HG03159 (cell line): ENCODE measurements around the gene GTF2H4.

Experiments used
- ATAC-seq: cut with Tn5 transposase; IDR thresholded peaks from one replicate; pipeline ENCODE4 v1.9.1; 2021; ENCODE audit warnings: mild to moderate bottlenecking, moderate library complexity; ENCODE audit not compliant: unreplicated experiment

The GTF2H4 gene

DNA sequence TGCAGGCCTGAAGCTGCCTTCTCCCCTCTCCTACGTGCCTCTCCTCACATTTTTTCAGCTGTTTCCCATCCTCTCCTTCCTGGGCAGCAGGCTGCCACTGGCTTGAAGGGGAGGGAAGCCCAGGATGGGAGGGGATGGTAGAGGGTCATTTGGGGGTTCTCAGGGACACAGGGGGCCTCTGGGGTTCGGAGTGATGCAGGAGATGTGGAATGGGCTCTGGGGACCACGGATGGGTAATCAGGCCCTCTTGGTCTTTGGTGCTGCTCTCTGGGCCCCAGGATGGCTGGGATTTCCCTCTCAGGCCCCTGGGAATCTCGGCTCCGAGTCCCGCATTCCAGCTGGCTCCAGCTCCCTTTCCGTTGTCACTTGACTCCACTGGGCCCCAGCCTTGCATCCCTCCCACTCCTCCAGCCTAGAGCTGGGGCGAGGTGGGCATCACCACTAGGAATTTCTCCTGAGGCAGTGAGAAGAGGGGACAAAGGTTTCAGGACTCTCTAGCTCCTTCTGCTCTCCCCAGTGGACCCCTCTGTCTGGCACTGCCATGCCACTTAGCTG lies 25.7 kb upstream of the GTF2H4 start:
- ATAC-seq = no peak

DNA sequence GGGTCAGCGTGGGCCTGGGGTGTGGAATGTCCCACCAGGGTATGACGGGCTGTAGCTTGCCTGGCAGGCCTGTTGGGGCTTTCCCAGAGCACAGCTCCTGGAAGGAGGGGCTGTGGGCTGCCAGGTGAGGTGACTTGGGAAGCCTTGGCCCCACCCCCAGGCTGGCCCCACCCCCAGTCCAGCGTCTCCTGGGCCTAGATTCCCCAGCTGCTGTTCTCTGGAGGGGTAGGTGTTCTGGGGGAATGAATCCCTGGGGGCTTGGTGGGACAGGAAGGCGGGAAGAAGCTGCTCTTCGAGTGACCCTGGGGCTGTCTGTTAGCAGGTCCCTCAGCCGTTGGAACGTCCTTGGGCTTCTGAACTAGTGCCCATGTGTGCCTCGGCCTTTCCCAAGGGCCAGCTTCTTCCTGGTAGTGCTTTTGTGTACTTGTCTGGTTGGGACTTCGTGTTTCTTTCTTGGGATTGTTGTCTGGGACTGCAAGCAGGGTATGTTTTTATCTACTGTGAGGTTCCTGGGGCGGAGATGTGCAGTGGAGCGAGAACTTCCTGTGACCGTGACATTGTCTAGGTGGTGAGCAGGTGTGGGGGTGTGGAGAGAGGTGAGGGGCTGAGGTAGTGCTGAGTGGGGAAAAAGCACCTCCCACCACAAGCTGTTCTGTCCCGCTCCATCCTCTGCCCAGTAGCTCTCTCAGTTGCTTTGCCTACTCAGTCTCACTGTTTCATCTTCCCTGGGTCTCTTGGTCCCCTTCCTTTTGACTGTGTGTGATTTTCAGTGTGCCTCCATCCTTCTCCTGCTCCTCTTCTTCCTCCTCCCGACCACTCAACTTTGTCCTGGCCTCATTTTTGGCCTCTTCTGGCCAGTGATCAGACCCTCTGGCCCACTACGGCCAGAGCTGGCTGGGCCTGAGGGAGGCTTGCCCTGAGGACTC lies 25.0 kb upstream of the GTF2H4 start:
- ATAC-seq = no peak

DNA sequence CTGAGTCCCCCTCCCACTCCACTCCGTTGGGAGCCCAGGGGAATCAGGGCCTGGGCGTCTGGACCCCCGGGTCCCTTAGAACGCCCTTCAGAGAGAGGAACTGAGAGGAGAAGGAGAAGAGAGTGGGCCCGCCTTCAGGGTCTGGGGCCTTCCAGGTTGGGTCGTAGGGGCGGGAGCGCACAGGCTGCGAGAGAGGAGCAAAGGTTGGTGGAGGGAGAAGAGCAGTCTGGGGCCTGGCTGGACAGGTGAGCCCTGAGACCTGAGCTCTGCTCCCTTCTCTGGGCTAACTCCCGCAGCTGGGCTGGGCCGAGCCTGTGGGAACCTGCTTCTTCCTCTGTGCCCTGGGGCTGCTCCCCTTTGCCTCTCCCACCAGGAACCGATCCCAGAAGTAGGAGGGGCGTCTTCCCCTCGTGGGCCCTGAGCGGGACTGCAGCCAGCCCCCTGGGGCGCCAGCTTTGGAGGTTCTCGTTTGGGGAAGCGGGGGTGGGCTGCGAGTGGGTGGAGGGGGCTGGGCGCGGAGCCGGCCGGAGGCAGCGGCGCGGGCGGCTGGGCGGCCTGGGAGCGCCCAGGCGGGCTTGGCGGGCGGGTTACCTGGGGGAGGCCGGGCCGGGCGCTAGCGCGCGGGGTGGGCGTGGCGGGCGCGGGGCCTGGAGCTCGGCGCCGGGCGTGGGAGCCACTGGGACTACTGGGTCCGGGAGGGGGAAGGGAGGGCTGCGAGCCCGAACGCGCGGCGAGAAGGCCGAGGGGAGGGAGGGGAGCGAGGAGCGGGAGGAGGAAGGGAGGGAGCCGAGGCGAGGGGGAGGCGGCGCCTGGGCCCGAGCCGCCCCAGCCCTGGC lies 24.1 kb upstream of the GTF2H4 start, which contains the start of gene DDR1:
DDR1 (plus strand) TSS at position 835 of the 836 bp plus-strand sequence. CDS start 4,211 bp downstream, outside the sequence.
- no peak for ATAC-seq

DNA sequence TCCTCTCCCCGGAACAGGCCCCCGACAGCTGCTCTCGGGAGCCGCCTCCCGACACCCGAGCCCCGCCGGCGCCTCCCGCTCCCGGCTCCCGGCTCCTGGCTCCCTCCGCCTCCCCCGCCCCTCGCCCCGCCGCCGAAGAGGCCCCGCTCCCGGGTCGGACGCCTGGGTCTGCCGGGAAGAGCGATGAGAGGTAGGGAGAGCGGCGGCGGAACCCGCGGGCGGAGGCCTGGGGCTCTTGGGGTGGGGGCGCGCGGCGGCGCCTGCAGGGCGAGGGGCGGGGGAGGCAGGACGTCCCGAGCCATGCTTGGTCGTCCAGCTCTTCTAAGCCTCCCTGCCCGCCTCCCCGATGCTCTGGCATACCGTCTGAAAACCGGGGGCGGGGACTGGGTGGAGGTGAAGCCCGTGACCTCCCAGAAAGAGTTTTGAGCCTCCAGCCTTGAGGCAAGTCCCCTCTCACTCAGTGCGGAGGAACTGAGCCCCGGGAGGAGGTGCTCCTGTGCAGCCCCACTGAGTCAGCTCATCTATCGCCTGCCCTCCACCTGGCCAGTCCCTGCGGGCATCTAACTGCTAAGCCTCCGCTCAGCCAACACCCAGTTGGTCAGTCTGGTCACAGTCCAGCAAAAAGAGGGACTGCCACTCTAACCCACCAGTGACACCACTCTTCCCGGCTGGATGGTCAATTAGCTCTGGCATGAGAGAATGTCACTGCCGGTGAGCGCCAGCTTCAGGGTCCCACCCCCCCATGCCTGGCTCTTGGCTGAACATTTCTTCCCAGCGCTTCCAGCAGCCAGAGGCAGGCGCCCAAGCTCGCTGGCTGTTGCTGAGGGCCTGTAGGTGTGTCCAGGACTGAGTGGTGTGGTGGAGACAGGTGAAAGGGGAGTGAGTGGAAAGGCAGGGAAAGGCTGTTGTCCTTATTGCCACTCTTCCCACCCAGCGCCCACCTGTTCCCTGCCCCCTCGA lies 23.2 kb upstream of the GTF2H4 start:
- no peak for ATAC-seq

DNA sequence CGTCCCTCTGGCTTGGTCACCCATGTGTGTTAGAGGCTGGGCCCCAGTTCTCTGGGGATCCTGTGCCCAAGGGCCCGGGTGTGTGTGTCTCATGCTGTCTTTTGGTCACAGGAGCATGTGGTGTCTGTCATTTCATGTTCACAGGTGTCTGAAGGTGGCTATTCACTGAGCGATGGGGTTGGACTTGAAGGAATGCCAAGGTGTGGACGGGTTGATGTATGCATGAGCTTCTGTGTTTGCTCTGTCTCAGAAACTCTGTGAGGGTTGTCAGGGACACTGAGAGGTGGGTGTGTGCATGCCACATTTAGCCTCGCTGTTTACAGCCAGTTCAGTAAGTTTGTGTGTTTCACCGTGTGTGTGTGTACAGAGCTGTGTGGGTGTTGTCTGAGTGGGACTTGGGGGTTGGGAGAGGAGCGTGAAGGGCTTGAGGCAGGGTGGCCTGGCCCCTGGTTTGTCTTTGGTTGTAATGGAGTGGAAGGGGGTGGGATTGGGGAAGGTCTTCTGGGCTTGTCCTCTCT lies 22.5 kb upstream of the GTF2H4 start:
- ATAC-seq = no peak

DNA sequence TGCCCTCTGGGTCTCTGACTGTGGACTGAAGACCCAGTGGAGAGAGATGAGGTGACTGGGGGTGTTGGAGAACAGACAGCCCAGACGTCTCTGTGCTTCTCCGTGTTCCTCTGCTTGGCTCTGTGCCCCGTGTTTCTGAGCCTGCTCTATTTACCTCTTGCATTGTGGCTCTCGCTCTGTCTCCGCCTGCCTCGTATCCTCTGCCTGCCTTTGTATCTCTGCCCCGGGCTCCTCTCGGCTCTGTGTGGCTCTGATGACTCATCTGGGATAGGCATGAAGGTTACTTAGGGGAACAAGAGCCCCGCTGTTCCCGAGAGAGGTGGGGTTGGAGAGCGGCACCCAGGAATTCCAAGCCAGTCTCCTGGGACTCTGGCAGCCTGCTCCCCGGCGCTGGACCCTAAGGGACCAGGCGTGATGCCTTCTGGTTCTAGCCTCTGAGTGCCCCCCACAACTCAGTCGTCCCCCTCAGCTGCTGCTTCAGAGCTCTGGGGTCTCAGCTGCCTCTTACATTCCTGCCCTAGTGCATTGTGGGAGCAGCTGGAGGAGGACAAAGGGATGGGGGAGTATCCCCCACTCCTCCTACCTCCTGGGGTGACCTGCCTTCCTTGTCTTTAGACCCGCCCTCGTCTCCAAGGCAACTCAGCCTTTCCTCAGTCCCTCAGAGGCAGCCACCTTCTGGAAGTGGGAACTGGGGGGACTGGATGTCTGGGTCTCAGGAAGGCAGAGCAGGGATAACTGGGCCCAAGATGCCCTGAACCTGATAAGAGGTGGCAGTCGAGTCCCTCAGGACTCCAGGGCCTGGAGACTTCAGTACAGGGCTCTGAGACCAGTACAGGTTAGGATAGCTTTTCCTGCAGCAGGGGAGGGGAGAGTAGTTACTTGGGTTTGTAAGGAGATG lies 21.8 kb upstream of the GTF2H4 start:
- no peak for ATAC-seq

DNA sequence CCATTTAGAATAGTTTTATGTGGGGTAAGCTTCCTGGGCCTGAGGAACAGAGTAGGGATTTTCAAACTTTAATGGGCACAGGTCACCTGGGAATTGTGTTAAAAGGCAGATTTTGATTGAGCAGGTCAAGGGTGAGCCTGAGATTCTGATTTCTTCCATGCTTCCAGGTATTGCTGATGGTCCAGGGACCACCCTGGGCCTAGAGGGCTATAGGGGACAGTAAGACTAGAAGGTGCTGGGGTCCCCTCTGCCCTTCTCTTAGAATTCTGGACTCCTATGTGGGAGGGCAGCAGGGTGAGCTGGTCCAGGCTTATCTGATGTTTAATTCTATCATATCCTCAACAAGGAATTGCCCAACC lies 21.1 kb upstream of the GTF2H4 start:
- no peak for ATAC-seq

DNA sequence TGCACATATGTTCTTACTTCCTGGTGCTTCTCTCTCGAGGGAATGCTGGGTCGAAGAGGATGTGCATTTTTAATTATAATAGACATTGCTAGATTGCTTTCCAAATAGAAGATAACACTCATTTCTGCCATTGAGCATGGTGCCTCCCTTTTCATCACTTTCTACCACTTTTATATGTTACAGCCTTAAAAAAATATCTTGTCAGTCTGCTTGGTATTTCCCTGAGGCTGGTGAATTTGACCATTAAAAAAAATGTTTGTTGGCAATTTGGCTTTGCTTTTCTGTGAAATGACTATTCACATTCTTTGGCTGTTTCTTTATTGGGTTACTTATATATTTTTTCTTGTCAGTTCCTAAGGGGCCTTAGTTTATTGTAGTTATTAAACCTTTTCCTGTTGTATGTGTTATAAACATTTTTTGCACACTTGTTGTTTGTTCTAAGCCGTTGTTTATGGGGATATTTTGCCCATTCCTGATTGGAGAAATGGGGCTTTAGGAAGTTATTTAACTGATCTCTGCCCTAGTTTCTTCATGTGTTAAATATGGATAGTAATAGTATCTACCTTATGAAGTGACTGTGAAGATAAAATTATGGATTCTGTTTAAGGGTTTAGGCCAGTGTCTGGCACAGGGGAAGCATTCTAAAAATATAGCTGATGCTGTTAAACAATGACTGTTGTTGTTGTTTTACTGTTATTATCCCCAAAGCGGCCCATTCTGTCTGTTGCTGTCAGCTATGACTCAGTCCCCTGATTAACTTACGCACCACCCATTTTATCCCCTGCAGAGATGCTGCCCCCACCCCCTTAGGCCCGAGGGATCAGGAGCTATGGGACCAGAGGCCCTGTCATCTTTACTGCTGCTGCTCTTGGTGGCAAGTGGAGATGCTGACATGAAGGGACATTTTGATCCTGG lies 19.8 kb upstream of the GTF2H4 start:
- ATAC-seq = no peak

DNA sequence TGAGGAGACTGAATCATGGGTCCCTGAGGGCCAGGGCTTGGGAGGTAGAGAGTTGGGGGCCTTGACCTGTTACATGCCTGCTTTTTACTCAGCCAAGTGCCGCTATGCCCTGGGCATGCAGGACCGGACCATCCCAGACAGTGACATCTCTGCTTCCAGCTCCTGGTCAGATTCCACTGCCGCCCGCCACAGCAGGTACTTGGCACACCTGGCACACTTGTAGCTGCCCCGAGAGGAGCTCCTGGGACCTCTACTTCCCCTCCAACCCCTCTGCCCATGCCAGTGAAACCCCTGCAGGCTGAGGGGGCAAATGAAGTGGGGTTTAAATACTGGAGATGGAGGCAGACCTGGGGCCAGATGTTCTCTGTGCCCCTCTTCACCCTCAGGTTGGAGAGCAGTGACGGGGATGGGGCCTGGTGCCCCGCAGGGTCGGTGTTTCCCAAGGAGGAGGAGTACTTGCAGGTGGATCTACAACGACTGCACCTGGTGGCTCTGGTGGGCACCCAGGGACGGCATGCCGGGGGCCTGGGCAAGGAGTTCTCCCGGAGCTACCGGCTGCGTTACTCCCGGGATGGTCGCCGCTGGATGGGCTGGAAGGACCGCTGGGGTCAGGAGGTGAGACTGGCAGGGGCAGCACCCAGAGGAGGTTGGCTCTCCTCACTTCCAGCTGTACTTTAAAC lies 19.1 kb upstream of the GTF2H4 start:
- ATAC-seq = no peak

DNA sequence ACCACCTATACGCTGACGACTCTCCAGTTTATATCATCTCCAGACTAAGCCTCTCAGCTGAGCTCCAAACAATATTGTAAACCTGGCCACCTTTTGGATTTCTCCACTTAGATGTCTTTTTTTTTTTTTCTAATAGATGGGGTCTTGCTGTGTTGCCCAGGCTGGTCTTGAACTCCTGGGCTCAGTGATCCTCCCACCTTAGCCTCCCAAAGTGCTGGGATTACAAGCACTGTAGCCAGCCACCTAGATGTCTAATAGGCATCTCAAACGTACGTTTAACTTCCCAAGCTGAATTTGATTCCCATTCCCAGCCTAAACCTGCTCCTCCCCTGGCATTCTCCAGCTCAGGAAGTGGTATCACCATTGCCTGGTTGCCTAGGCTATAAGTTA lies 18.5 kb upstream of the GTF2H4 start:
- ATAC-seq = no peak

DNA sequence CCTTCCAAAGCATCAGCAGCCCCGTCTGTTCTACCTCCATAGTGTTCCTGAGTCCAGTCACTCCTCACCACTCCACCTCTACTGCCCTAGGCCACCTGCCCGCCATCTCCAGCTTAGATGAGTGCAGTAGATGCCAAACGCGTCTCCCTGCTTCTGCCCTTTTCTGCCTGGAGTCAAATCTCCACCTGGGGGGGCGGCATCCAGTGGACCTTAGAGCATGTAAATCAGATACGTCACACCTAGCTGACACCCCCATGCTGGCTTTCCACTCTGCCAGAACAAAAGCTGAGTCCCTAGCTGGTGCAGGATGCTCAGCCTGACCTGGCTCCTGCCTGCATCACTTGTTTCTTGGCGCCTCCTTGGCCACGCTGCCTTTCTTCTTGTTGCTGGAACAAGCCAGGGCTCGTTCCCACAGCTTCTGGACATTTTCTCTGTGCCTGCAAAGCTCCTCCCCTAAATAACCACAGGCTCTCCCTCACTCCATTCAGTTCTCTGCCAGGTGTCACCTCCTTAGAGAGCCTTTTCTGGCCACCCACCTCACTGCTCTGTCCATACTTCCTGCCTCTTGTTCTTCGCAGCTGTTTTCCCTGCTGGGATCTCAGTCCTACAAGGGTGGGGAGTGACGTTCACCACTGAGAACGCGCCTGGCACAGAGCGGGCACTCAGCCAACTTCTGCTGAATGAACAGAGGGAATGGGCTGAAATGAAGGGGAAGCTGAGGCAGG lies 17.9 kb upstream of the GTF2H4 start:
- no peak for ATAC-seq

DNA sequence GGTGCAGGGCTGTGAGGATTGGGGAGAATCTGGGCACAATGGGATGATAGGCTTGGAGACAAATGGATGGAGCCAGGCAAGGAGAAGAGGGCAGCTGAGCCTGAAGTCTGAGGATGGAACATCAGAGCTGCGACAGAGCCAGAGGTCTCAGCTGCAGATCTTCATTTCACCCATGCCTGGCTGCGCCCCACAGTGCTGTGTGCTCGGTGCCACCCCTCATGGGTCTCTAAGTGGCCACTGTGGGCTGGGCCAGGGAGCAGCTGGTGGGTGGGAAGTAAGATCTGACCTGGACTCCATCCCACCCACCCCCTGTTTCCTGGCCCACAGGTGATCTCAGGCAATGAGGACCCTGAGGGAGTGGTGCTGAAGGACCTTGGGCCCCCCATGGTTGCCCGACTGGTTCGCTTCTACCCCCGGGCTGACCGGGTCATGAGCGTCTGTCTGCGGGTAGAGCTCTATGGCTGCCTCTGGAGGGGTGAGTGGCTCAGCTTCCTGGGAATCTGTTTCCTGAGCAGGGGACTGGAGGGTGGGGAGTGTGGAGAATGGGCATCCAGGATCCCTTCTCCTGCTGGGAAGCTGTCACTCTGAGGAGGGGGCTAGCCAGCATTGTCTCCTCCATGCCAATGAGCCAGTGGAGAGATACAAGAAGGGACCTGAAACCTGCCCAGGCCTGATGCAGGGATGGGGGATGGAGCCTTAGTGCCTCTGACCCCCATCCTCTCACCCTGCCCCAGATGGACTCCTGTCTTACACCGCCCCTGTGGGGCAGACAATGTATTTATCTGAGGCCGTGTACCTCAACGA lies 17.2 kb upstream of the GTF2H4 start:
- ATAC-seq = no peak

DNA sequence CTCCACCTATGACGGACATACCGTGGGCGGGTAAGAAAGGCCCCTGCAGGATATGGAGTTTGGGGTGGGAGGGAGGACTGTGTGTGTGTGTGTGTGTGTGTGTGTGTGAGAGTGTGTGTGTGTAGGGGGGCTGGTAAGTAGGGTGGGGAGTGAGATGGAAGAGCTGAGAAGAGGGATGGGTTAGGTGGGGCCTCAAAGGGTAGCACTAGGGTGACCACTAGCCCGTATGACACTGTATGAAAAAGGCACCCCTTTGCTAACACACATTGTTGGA lies 16.6 kb upstream of the GTF2H4 start:
- no peak for ATAC-seq

DNA sequence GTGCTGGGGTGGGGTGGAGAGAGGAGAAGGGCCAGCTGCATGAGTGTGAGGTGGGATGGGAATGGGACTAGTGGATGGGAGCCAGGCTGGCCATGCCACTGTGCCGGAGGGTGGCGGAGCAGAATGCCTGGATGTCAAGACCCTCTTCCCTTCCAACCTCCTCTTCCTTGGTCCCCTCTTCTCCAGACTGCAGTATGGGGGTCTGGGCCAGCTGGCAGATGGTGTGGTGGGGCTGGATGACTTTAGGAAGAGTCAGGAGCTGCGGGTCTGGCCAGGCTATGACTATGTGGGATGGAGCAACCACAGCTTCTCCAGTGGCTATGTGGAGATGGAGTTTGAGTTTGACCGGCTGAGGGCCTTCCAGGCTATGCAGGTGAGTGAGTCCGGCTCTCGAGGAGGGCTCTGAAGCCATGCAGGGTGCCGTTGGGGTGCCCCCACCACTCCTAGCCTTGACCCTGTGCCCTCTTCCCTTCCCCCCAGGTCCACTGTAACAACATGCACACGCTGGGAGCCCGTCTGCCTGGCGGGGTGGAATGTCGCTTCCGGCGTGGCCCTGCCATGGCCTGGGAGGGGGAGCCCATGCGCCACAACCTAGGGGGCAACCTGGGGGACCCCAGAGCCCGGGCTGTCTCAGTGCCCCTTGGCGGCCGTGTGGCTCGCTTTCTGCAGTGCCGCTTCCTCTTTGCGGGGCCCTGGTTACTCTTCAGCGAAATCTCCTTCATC lies 16.0 kb upstream of the GTF2H4 start:
- ATAC-seq = no peak

DNA sequence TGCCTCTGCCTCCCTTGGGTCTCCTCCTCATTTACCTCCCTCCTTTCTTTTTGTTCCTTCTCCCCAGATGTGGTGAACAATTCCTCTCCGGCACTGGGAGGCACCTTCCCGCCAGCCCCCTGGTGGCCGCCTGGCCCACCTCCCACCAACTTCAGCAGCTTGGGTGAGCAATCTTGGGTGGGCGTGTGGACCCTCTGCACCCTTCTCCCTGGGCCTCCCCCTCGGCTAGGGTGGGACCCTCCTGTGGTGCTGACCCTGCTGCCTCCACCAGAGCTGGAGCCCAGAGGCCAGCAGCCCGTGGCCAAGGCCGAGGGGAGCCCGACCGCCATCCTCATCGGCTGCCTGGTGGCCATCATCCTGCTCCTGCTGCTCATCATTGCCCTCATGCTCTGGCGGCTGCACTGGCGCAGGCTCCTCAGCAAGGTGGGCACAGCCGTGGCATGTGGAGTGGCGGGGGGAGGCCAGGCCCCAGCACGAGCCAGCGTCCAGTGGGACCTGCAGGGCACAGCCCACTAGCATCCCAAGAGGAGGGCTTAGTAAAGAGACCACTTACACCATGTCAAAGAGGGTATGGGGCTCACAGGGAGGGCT lies 14.9 kb upstream of the GTF2H4 start:
- no peak for ATAC-seq
